ENCODE results near the gene TULP4.

Gene TULP4

GRCh38 chr6:158461954-158462353 lies 149.7 kb downstream of the TULP4 start:
- H3K27ac ChIP-seq, result no peak overlapping the region
- TF ChIP-seq CTCF (conservative IDR thresholded peaks at IDR 0.05), result no peak

GRCh38 chr6:158464483-158464882 lies 152.2 kb downstream of the TULP4 start:
- TF ChIP-seq CTCF (conservative IDR thresholded peaks at IDR 0.05), result no peak
- H3K27ac ChIP-seq, result no peak overlapping the region

- TF ChIP-seq CTCF (conservative IDR thresholded peaks at IDR 0.05), result no peak
- H3K27ac ChIP-seq, result no peak overlapping the region
Measured at GRCh38 chr6:158465257-158465656, 153.0 kb downstream of the TULP4 start.

GRCh38 chr6:158465747-158466146 lies 153.5 kb downstream of the TULP4 start:
- TF ChIP-seq CTCF (conservative IDR thresholded peaks at IDR 0.05), result no peak
- H3K27ac ChIP-seq, result no peak overlapping the region

GRCh38 chr6:158467923-158468322 lies 155.7 kb downstream of the TULP4 start:
- TF ChIP-seq CTCF (conservative IDR thresholded peaks at IDR 0.05), result no peak
- H3K27ac ChIP-seq, result peak overlapping the region; percentile 53

- peak overlapping the region; percentile 53 for H3K27ac ChIP-seq
- TF ChIP-seq CTCF (conservative IDR thresholded peaks at IDR 0.05), result peak; percentile 53
Measured at GRCh38 chr6:158468666-158469065, 156.4 kb downstream of the TULP4 start.

GRCh38 chr6:158470023-158470422 lies 157.8 kb downstream of the TULP4 start:
- 0 out of 2 replicates have a peak overlapping the region, but pooled peaks have one; percentile 89 for H3K27ac ChIP-seq

- TF ChIP-seq CTCF (conservative IDR thresholded peaks at IDR 0.05), result no peak
- H3K27ac ChIP-seq, result peak overlapping the region; percentile 89
Measured at GRCh38 chr6:158471339-158471738, 159.1 kb downstream of the TULP4 start.
